Measurements from ENCODE around the gene TMEM170A.

The TMEM170A gene

GRCh38 chr16:75495076-75495674, 30.7 kb upstream of the TMEM170A start, which contains the start of gene CHST6:
TSS of gene CHST6 (minus strand) at chr16:75495441. CDS start at chr16:75479828, 15,613 bp downstream.
- Histone ChIP-seq H3K4me3 (ENCODE audit: low read depth in 1 of 5, low read length in 5 of 5) (peak within 1 kb of the TSS; percentile 52 to 68 (median 59)), H3K4me1 (ENCODE audit: control insufficient read depth in 5 of 5, insufficient read depth in 5 of 5, low read length in 5 of 5) (peaks cover 0 to 13% (median 12%) of the 10 kb centered on the region in 5 donors), H3K9ac (ENCODE audit: low read length in 5 of 5) (peak within 1 kb of the TSS in 2 of 5 donors; percentile 53 to 60), H3K27me3 (ENCODE audit: control insufficient read depth in 5 of 5, insufficient read depth in 4 of 5, low read length in 5 of 5) (peaks cover 10 to 30% (median 11%) of the 10 kb centered on the region in 5 donors), H3K27ac (ENCODE audit: low read depth, low read length) (no peak within 1 kb of the TSS), H3K9me3 (ENCODE audit: control insufficient read depth in 5 of 5, low read length in 5 of 5) (no peaks in the 10 kb centered on the region), H3K36me3 (ENCODE audit: control insufficient read depth in 5 of 5, insufficient read depth in 5 of 5, low read length in 5 of 5) (no peaks in the 10 kb centered on the region)

GRCh38 chr16:75494661-75495075, 30.2 kb upstream of the TMEM170A start:
- H3K27ac ChIP-seq (ENCODE audit: low read depth, low read length), result no peak overlapping the region
- H3K4me3 ChIP-seq (ENCODE audit: low read depth in 1 of 5, low read length in 5 of 5), result peak overlapping the region; percentile 52 to 68 (median 59)
- H3K9ac ChIP-seq (ENCODE audit: low read length in 5 of 5), result peak overlapping the region in 2 of 5 donors; percentile 53 to 60
- H3K36me3 ChIP-seq (ENCODE audit: control insufficient read depth in 5 of 5, insufficient read depth in 5 of 5, low read length in 5 of 5), result no peaks in the 10 kb centered on the region
- H3K9me3 ChIP-seq (ENCODE audit: control insufficient read depth in 5 of 5, low read length in 5 of 5), result no peaks in the 10 kb centered on the region
- H3K27me3 ChIP-seq (ENCODE audit: control insufficient read depth in 5 of 5, insufficient read depth in 4 of 5, low read length in 5 of 5), result peaks cover 10 to 30% (median 11%) of the 10 kb centered on the region in 5 donors
- H3K4me1 ChIP-seq (ENCODE audit: control insufficient read depth in 5 of 5, insufficient read depth in 5 of 5, low read length in 5 of 5), result peaks cover 0 to 13% (median 12%) of the 10 kb centered on the region in 5 donors

GRCh38 chr16:75494184-75494583, 29.7 kb upstream of the TMEM170A start:
- Histone ChIP-seq H3K4me3 (ENCODE audit: low read depth in 1 of 5, low read length in 5 of 5) (peak overlapping the region in 3 of 5 donors; percentile 52 to 59 (median 53)), H3K4me1 (ENCODE audit: control insufficient read depth in 5 of 5, insufficient read depth in 5 of 5, low read length in 5 of 5) (peaks cover 0 to 13% (median 12%) of the 10 kb centered on the region in 5 donors), H3K9ac (ENCODE audit: low read length in 5 of 5) (no peak overlapping the region), H3K9me3 (ENCODE audit: control insufficient read depth in 5 of 5, low read length in 5 of 5) (no peaks in the 10 kb centered on the region), H3K36me3 (ENCODE audit: control insufficient read depth in 5 of 5, insufficient read depth in 5 of 5, low read length in 5 of 5) (no peaks in the 10 kb centered on the region), H3K27ac (ENCODE audit: low read depth, low read length) (no peak overlapping the region), H3K27me3 (ENCODE audit: control insufficient read depth in 5 of 5, insufficient read depth in 4 of 5, low read length in 5 of 5) (peaks cover 10 to 30% (median 11%) of the 10 kb centered on the region in 5 donors)

GRCh38 chr16:75491876-75492275, 27.4 kb upstream of the TMEM170A start:
- Histone ChIP-seq H3K4me1 (ENCODE audit: control insufficient read depth in 5 of 5, insufficient read depth in 5 of 5, low read length in 5 of 5) (peaks cover 0 to 13% (median 12%) of the 10 kb centered on the region in 5 donors), H3K27me3 (ENCODE audit: control insufficient read depth in 5 of 5, insufficient read depth in 4 of 5, low read length in 5 of 5) (peaks cover 10 to 30% (median 11%) of the 10 kb centered on the region in 5 donors), H3K36me3 (ENCODE audit: control insufficient read depth in 5 of 5, insufficient read depth in 5 of 5, low read length in 5 of 5) (no peaks in the 10 kb centered on the region), H3K9ac (ENCODE audit: low read length in 5 of 5) (no peak overlapping the region), H3K9me3 (ENCODE audit: control insufficient read depth in 5 of 5, low read length in 5 of 5) (no peaks in the 10 kb centered on the region), H3K4me3 (ENCODE audit: low read depth in 1 of 5, low read length in 5 of 5) (no peak overlapping the region), H3K27ac (ENCODE audit: low read depth, low read length) (no peak overlapping the region)

GRCh38 chr16:75488322-75488721, 23.8 kb upstream of the TMEM170A start:
- Histone ChIP-seq H3K9ac (ENCODE audit: low read length in 5 of 5) (no peak overlapping the region), H3K36me3 (ENCODE audit: control insufficient read depth in 5 of 5, insufficient read depth in 5 of 5, low read length in 5 of 5) (no peaks in the 10 kb centered on the region), H3K9me3 (ENCODE audit: control insufficient read depth in 5 of 5, low read length in 5 of 5) (no peaks in the 10 kb centered on the region), H3K27me3 (ENCODE audit: control insufficient read depth in 5 of 5, insufficient read depth in 4 of 5, low read length in 5 of 5) (peaks cover 0 to 13% (median 11%) of the 10 kb centered on the region in 5 donors), H3K4me1 (ENCODE audit: control insufficient read depth in 5 of 5, insufficient read depth in 5 of 5, low read length in 5 of 5) (no peaks in the 10 kb centered on the region), H3K4me3 (ENCODE audit: low read depth in 1 of 5, low read length in 5 of 5) (no peak overlapping the region), H3K27ac (ENCODE audit: low read depth, low read length) (no peak overlapping the region)

GRCh38 chr16:75486676-75487313, 22.3 kb upstream of the TMEM170A start:
- Histone ChIP-seq H3K27ac (ENCODE audit: low read depth, low read length) (no peak overlapping the region), H3K9ac (ENCODE audit: low read length in 5 of 5) (no peak overlapping the region), H3K9me3 (ENCODE audit: control insufficient read depth in 5 of 5, low read length in 5 of 5) (no peaks in the 10 kb centered on the region), H3K27me3 (ENCODE audit: control insufficient read depth in 5 of 5, insufficient read depth in 4 of 5, low read length in 5 of 5) (peaks cover 0 to 12% (median 7%) of the 10 kb centered on the region in 5 donors), H3K4me3 (ENCODE audit: low read depth in 1 of 5, low read length in 5 of 5) (no peak overlapping the region), H3K4me1 (ENCODE audit: control insufficient read depth in 5 of 5, insufficient read depth in 5 of 5, low read length in 5 of 5) (no peaks in the 10 kb centered on the region), H3K36me3 (ENCODE audit: control insufficient read depth in 5 of 5, insufficient read depth in 5 of 5, low read length in 5 of 5) (no peaks in the 10 kb centered on the region)

- H3K9ac ChIP-seq (ENCODE audit: low read length in 5 of 5), result no peak overlapping the region
- H3K27ac ChIP-seq (ENCODE audit: low read depth, low read length), result no peak overlapping the region
Measured at GRCh38 chr16:75486014-75486675, 21.7 kb upstream of the TMEM170A start.

GRCh38 chr16:75485230-75486013, 20.9 kb upstream of the TMEM170A start:
- Histone ChIP-seq H3K9ac (ENCODE audit: low read length in 5 of 5) (no peak overlapping the region), H3K36me3 (ENCODE audit: control insufficient read depth in 5 of 5, insufficient read depth in 5 of 5, low read length in 5 of 5) (no peaks in the 10 kb centered on the region), H3K27ac (ENCODE audit: low read depth, low read length) (no peak overlapping the region), H3K4me1 (ENCODE audit: control insufficient read depth in 5 of 5, insufficient read depth in 5 of 5, low read length in 5 of 5) (no peaks in the 10 kb centered on the region), H3K4me3 (ENCODE audit: low read depth in 1 of 5, low read length in 5 of 5) (no peak overlapping the region), H3K27me3 (ENCODE audit: control insufficient read depth in 5 of 5, insufficient read depth in 4 of 5, low read length in 5 of 5) (peaks cover 0 to 11% (median 4%) of the 10 kb centered on the region in 5 donors), H3K9me3 (ENCODE audit: control insufficient read depth in 5 of 5, low read length in 5 of 5) (no peaks in the 10 kb centered on the region)

More at GRCh38 chr16:75486014-75486675, 21.7 kb upstream of the TMEM170A start:
- Histone ChIP-seq H3K4me1 (ENCODE audit: control insufficient read depth in 5 of 5, insufficient read depth in 5 of 5, low read length in 5 of 5) (no peaks in the 10 kb centered on the region), H3K4me3 (ENCODE audit: low read depth in 1 of 5, low read length in 5 of 5) (no peak overlapping the region), H3K9me3 (ENCODE audit: control insufficient read depth in 5 of 5, low read length in 5 of 5) (no peaks in the 10 kb centered on the region), H3K36me3 (ENCODE audit: control insufficient read depth in 5 of 5, insufficient read depth in 5 of 5, low read length in 5 of 5) (no peaks in the 10 kb centered on the region), H3K27me3 (ENCODE audit: control insufficient read depth in 5 of 5, insufficient read depth in 4 of 5, low read length in 5 of 5) (peaks cover 0 to 11% (median 4%) of the 10 kb centered on the region in 5 donors)

- H3K9me3 ChIP-seq (ENCODE audit: control insufficient read depth in 5 of 5, low read length in 5 of 5), result no peaks in the 10 kb centered on the region
- H3K27me3 ChIP-seq (ENCODE audit: control insufficient read depth in 5 of 5, insufficient read depth in 4 of 5, low read length in 5 of 5), result peaks cover 0 to 11% (median 6%) of the 10 kb centered on the region in 5 donors
- H3K36me3 ChIP-seq (ENCODE audit: control insufficient read depth in 5 of 5, insufficient read depth in 5 of 5, low read length in 5 of 5), result no peaks in the 10 kb centered on the region
- H3K9ac ChIP-seq (ENCODE audit: low read length in 5 of 5), result no peak overlapping the region
- H3K4me1 ChIP-seq (ENCODE audit: control insufficient read depth in 5 of 5, insufficient read depth in 5 of 5, low read length in 5 of 5), result no peaks in the 10 kb centered on the region
- no peak overlapping the region for H3K27ac ChIP-seq (ENCODE audit: low read depth, low read length)
- H3K4me3 ChIP-seq (ENCODE audit: low read depth in 1 of 5, low read length in 5 of 5), result no peak overlapping the region
Measured at GRCh38 chr16:75483222-75483621, 18.7 kb upstream of the TMEM170A start.

Data from subcutaneous abdominal adipose tissue (tissue), 5 donors.